ENCODE data around the gene CD2.

DNA sequence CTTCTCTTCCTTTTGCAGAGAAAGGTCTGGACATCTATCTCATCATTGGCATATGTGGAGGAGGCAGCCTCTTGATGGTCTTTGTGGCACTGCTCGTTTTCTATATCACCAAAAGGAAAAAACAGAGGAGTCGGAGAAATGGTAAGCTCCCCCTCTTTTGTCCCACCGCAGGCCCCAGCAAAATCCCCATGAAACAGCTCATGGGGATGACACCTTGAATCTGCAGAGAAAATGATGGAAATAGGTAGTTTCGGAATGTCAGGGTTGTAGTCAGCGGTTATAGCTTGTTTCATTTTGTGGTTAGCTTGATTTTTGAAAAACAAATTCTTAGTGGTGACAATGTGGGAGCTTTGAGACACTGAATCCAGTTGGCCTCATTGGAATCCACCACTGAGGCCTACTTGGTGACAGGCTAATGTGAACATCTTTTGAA, 10.3 kb downstream of the CD2 start:
- TF ChIP-seq POLR2AphosphoS5 (IDR thresholded peaks at IDR 0.05; ENCODE audit: low read depth, low read length) (no peak), SIN3A (IDR thresholded peaks at IDR 0.05; ENCODE audit: borderline replicate concordance, insufficient read depth, low read length) (no peak), REST (IDR thresholded peaks at IDR 0.05; ENCODE audit: insufficient read depth in 1 of 2, low read depth in 2 of 2, low read length in 2 of 2) (no peak), FOXP2 (optimal IDR thresholded peaks at IDR 0.05; ENCODE audit: borderline replicate concordance, extremely low read depth, extremely low read length, insufficient read depth) (no peak), TAF1 (IDR thresholded peaks at IDR 0.05; ENCODE audit: borderline replicate concordance, insufficient read depth, low read length) (no peak)
